IMR-90 (cell line): Measurements from ENCODE around the gene RAB1B. TPM values are rescaled to one million over a fixed set of nuclear protein-coding genes. Genes with fewer than 3 reads are reported as not detected.

Source experiments
- ATAC-seq: fragments of 200-7000 bp; cut with Tn5 transposase; 2 replicates; pipeline ENCODE4 v1.9.1; 2020; ENCODE audit warnings: low read depth, mild to moderate bottlenecking, moderate library complexity
- BruUV-seq: library from RNA; stranded (reverse); fragments of 400-500 nt; replicated peaks from 2 replicates; lab custom pipeline; 2021; lab: Mats Ljungman, UMichigan
- CTCF ChIA-PET: fragments of 300-600 bp; formaldehyde crosslinking; extraction: SDS; loops from one replicate; lab custom pipeline; 2021; ENCODE audit warnings: antibody characterized with exemption; lab: Yijun Ruan, JAX
- POLR2A ChIA-PET: fragments of 300-600 bp; sonication (Branson Sonifier 250); formaldehyde crosslinking; loops from one replicate; lab custom pipeline; 2022; ENCODE audit warnings: antibody characterized with exemption; ENCODE audit not compliant: unreplicated experiment; lab: Charles Lee
- DNase-seq: peaks from one replicate; pipeline ENCODE4 v3.0.0; 2013
- H2AFZ ChIP-seq: replicated peaks from 2 replicates; pipeline ENCODE3; 2013; ENCODE audit warnings: low read length, mild to moderate bottlenecking; ENCODE audit not compliant: poor library complexity
- H2AK5ac ChIP-seq: 2 replicates; pipeline ENCODE4 v1.6.1; 2013; ENCODE audit warnings: low read depth, low read length, inconsistent platforms
- H2AK9ac ChIP-seq: replicated peaks from 2 replicates; pipeline ENCODE3; 2013; ENCODE audit warnings: mild to moderate bottlenecking, low read depth, low read length, moderate library complexity; ENCODE audit not compliant: poor library complexity
- H2BK120ac ChIP-seq: 2 replicates; pipeline ENCODE4 v1.6.1; 2013; ENCODE audit warnings: low read depth, low read length, inconsistent platforms
- H2BK15ac ChIP-seq: 3 replicates; pipeline ENCODE4 v1.6.1; 2013; ENCODE audit warnings: low read depth, low read length, inconsistent platforms
- H2BK20ac ChIP-seq: 2 replicates; pipeline ENCODE4 v1.6.1; 2013; ENCODE audit warnings: low read depth, mild to moderate bottlenecking, inconsistent platforms, low read length, moderate library complexity
- H2BK5ac ChIP-seq: 2 replicates; pipeline ENCODE4 v1.6.1; 2013; ENCODE audit warnings: mild to moderate bottlenecking, low read depth, low read length, inconsistent platforms; ENCODE audit not compliant: poor library complexity, severe bottlenecking
- H3K14ac ChIP-seq: replicated peaks from 2 replicates; pipeline ENCODE4 v1.6.1; 2013; ENCODE audit warnings: low read depth, low read length, inconsistent platforms
- H3K18ac ChIP-seq: 2 replicates; pipeline ENCODE4 v1.6.1; 2013; ENCODE audit warnings: low read depth, low read length, control low read depth
- H3K23ac ChIP-seq: 2 replicates; pipeline ENCODE4 v1.6.1; 2013; ENCODE audit warnings: low read depth, low read length, inconsistent platforms
- H3K27ac ChIP-seq: 2 replicates; pipeline ENCODE4 v1.5.1; 2013; ENCODE audit warnings: mild to moderate bottlenecking, control low read depth, low read length; ENCODE audit not compliant: insufficient read depth
- H3K27me3 ChIP-seq: 2 replicates; pipeline ENCODE4 v1.6.1; 2013; ENCODE audit warnings: low read length; ENCODE audit not compliant: control insufficient read depth, insufficient read depth
- H3K36me3 ChIP-seq: 2 replicates; pipeline ENCODE4 v1.6.1; 2013; ENCODE audit warnings: low read length, mixed read lengths; ENCODE audit not compliant: control insufficient read depth, insufficient read depth
- H3K4ac ChIP-seq: 2 replicates; pipeline ENCODE4 v1.6.1; 2013; ENCODE audit warnings: low read depth, low read length, inconsistent platforms
- H3K4me1 ChIP-seq: 2 replicates; pipeline ENCODE4 v1.6.1; 2013; ENCODE audit warnings: low read length, mixed read lengths; ENCODE audit not compliant: control insufficient read depth, insufficient read depth
- H3K4me2 ChIP-seq: 2 replicates; pipeline ENCODE4 v1.6.1; 2013; ENCODE audit warnings: low read depth, mild to moderate bottlenecking, control low read depth, low read length, moderate library complexity
- H3K4me3 ChIP-seq: 2 replicates; pipeline ENCODE4 v1.5.1; 2013; ENCODE audit warnings: low read depth, mild to moderate bottlenecking, control low read depth, low read length, moderate library complexity; ENCODE audit not compliant: insufficient read depth
- H3K56ac ChIP-seq: 2 replicates; pipeline ENCODE4 v1.6.1; 2013; ENCODE audit warnings: low read length, inconsistent platforms; ENCODE audit not compliant: insufficient read depth; ENCODE audit errors: extremely low read depth
- H3K79me1 ChIP-seq, 2 experiments: 2 replicates each; pipeline ENCODE4 v1.6.1; 2013; ENCODE audit warnings: low read length in 2 of 2, inconsistent platforms in 1 of 2, low read depth in 1 of 2
- H3K9ac ChIP-seq: 2 replicates; pipeline ENCODE4 v1.6.1; 2013; ENCODE audit warnings: low read depth, low read length, control low read depth
- H3K9me1 ChIP-seq: 2 replicates; pipeline ENCODE4 v1.6.1; 2013; ENCODE audit warnings: low read length, inconsistent platforms; ENCODE audit not compliant: insufficient read depth
- H3K9me3 ChIP-seq: 2 replicates; pipeline ENCODE4 v1.6.1; 2013; ENCODE audit warnings: low read length; ENCODE audit not compliant: control insufficient read depth, insufficient read depth
- H4K20me1 ChIP-seq: 2 replicates; pipeline ENCODE4 v1.6.1; 2013; ENCODE audit warnings: low read length, inconsistent platforms; ENCODE audit not compliant: insufficient read depth
- H4K5ac ChIP-seq: 2 replicates; pipeline ENCODE4 v1.6.1; 2013; ENCODE audit warnings: mild to moderate bottlenecking, low read depth, low read length, control low read depth
- H4K8ac ChIP-seq, 2 experiments: 2 replicates each; pipeline ENCODE4 v1.6.1; 2013; ENCODE audit warnings: low read depth in 2 of 2, low read length in 2 of 2, control low read depth in 1 of 2, inconsistent platforms in 1 of 2
- H4K91ac ChIP-seq: 2 replicates; pipeline ENCODE4 v1.6.1; 2013; ENCODE audit warnings: low read depth, low read length, inconsistent platforms; ENCODE audit not compliant: insufficient read depth
- BHLHE40 ChIP-seq: fragments of 150-350 bp; IDR thresholded peaks from 2 replicates; pipeline ENCODE4 v1.6.1; 2016; ENCODE audit warnings: mild to moderate bottlenecking, low read depth, low read length
- CEBPB ChIP-seq: IDR thresholded peaks from 2 replicates; pipeline ENCODE4 v1.6.1; 2012; ENCODE audit warnings: low read depth, low read length, improper control_type of control experiment
- CTCF ChIP-seq: conservative IDR thresholded peaks from 2 replicates; pipeline ENCODE4 v1.5.1; 2012; ENCODE audit warnings: mild to moderate bottlenecking, low read depth, low read length, improper control_type of control experiment
- FOS ChIP-seq: fragments of 150-350 bp; IDR thresholded peaks from 2 replicates; pipeline ENCODE4 v1.6.1; 2016; ENCODE audit warnings: low read depth, low read length
- MAFK ChIP-seq: IDR thresholded peaks from 2 replicates; pipeline ENCODE4 v1.6.1; 2012; ENCODE audit warnings: low read depth, low read length, improper control_type of control experiment
- RAD21 ChIP-seq: IDR thresholded peaks from 2 replicates; pipeline ENCODE4 v1.6.1; 2012; ENCODE audit warnings: low read length, improper control_type of control experiment
- RCOR1 ChIP-seq: IDR thresholded peaks from 2 replicates; pipeline ENCODE4 v1.6.1; 2012; ENCODE audit warnings: mild to moderate bottlenecking, low read length, improper control_type of control experiment; ENCODE audit not compliant: insufficient replicate concordance
- WGBS, 2 experiments: methylation state at CpG; one replicate each; pipeline versions ENCODE4 v1.1.5 to v1.1.7; 2013; ENCODE audit warnings: missing lambda C conversion rate in 2 of 2; ENCODE audit not compliant: insufficient read length in 1 of 2; ENCODE audit errors: extremely low coverage in 2 of 2; 5-methylcytosine and 5-hydroxymethylcytosine counted together
- dilution Hi-C: fragments of 300-500 bp; cut with HindIII; formaldehyde crosslinking; loops from one replicate; pipeline ENCODE4 v1.14.3; 2018; ENCODE audit warnings: low sequenced_read_pairs; ENCODE audit not compliant: unreplicated experiment
- in situ Hi-C: fragments of 300-500 bp; cut with MboI; formaldehyde crosslinking; loops from 3 replicates; pipeline ENCODE4 v1.14.3; 2019; ENCODE audit warnings: low sequenced_read_pairs, inconsistent platforms, mixed read lengths
- intact Hi-C: fragments of 100-400 bp; cut with micrococcal nuclease; formaldehyde crosslinking; loops from 2 replicates; pipeline ENCODE4 v1.10.0; 2022
- polyA plus RNA-seq, 3 experiments: library from polyadenylated mRNA; depleted of rRNA; stranded (reverse); fragments of >200 nt; gene quantifications; 2 replicates each; pipeline ENCODE4 v1.2.3, GENCODE V29; 2012; ENCODE audit warnings: low replicate concordance in 1 of 3
- total RNA-seq: library from RNA; depleted of rRNA; stranded (reverse); fragments of >200 nt; gene quantifications from 2 replicates; pipeline ENCODE4 v1.2.3, GENCODE V29; 2012

RAB1B gene
- total and polyA plus RNA-seq, 2 of the 4 experiments (the other 2 are of a cell fraction): 83.7 to 248 TPM

- Histone ChIP-seq H2BK20ac (no peak overlapping the region), H3K9me3 (no peaks in the 10 kb centered on the region), H4K8ac (no peak overlapping the region), H3K27me3 (no peaks in the 10 kb centered on the region), H2AFZ (no peak overlapping the region), H2AK5ac (no peak overlapping the region), H4K5ac (no peak overlapping the region), H3K56ac (no peak overlapping the region), H3K4ac (no peak overlapping the region), H3K36me3 (peaks cover 18% of the 10 kb centered on the region), H3K23ac (no peak overlapping the region), H3K27ac (no peak overlapping the region), H4K20me1 (no peaks in the 10 kb centered on the region), H3K4me3 (no peak overlapping the region), H2AK9ac (no peak overlapping the region), H3K79me1 (no peaks in the 10 kb centered on the region; a peak in 1 of 4 replicates), H3K18ac (no peak overlapping the region), H3K9me1 (peaks cover 11% of the 10 kb centered on the region; the same call in 1 of the 2 replicates), H2BK5ac (no peak overlapping the region), H4K91ac (no peak overlapping the region), H3K9ac (no peak overlapping the region), H3K4me1 (no peaks in the 10 kb centered on the region), H3K4me2 (no peak overlapping the region), H3K14ac (no peak overlapping the region), H2BK120ac (no peak overlapping the region), H2BK15ac (no peak overlapping the region)
- ChIA-PET CTCF (no interaction called here), POLR2A (no interaction called here)
- no peak for DNase-seq
- intact Hi-C loops (no loop called here), in situ Hi-C loops (no loop called here), dilution Hi-C loops (no loop called here)
- TF ChIP-seq RAD21 (no peak), RCOR1 (no peak), BHLHE40 (no peak), MAFK (peak; percentile 80), FOS (no peak), CTCF (no peak), CEBPB (no peak)
- no peak for ATAC-seq
- no TSS peak for BruUV-seq
- no CpG with 5 or more reads among the region's 6 CpGs for WGBS, 2 experiments
Measured at GRCh38 chr11:66248903-66249302, 19.5 kb upstream of the RAB1B start.
